ENCODE measurements around the gene SCN9A. TPM values are rescaled to one million over a fixed set of nuclear protein-coding genes. Genes with fewer than 3 reads are reported as not detected.

SCN9A gene
- total RNA-seq, 1 experiment from 2014 or later: 3.4 TPM

DNA sequence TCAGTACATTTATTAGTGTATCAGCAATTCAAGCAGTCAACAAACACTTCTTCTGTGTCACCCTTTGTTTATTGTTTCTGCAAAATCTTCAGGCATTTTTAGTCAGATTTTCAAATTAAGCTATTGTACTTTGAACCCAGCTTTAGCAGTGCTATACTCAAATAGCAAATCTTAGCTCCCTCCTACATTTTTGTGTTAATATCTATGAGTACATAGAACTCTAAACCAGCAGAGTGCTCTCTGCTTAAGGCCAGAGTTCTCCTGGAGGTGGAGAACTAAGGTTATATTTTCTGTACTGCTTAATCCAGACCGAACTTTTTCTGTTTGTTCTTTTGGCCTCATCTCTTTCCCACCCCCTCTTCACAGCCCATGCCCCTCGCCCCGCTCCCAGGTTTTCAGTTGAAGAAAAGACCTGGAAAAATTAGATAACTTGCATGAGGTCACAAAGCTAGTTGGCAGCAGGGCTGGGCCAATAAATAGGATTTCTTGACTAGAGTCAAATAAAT is 218.7 kb downstream of the SCN9A start:
- no peak overlapping the region for H3K4me3 ChIP-seq
- no peak overlapping the region for H3K4me2 ChIP-seq
- no peak for DNase-seq
- TF ChIP-seq CTCF (conservative IDR thresholded peaks at IDR 0.05) (no peak), EZH2 (IDR thresholded peaks at IDR 0.05; ENCODE audit: low read depth) (no peak)
- no peaks in the 10 kb centered on the region for H3K36me3 ChIP-seq (ENCODE audit: low read depth)
- no peaks in the 10 kb centered on the region for H3K9me2 ChIP-seq (ENCODE audit: insufficient read depth)
- no peak overlapping the region for H3K27ac ChIP-seq
- H4K20me1 ChIP-seq (ENCODE audit: insufficient read depth): no peaks in the 10 kb centered on the region
- H3K79me2 ChIP-seq (ENCODE audit: low read depth): no peaks in the 10 kb centered on the region
- no peak overlapping the region for H2AFZ ChIP-seq
- H3K27me3 ChIP-seq (ENCODE audit: insufficient read depth, low read depth): no peaks in the 10 kb centered on the region
- H3F3A ChIP-seq (ENCODE audit: insufficient read depth, low read depth): no peaks in the 10 kb centered on the region
- CTCF ChIA-PET: no interaction called here
- POLR2A ChIA-PET (ENCODE audit: unreplicated experiment): no interaction called here
- H3K9me3 ChIP-seq (ENCODE audit: insufficient read depth, low read depth): no peaks in the 10 kb centered on the region
- intact Hi-C loops (cut with micrococcal nuclease; ENCODE audit: unreplicated experiment): no loop called here
- BruUV-seq (replicated peaks): no TSS peak
- H3K4me1 ChIP-seq (replicated peaks; ENCODE audit: insufficient read depth): no peaks in the 10 kb centered on the region

GRCh38 chr2:166155589-166155988 is 220.2 kb downstream of the SCN9A start:
- BruUV-seq (replicated peaks): no TSS peak
- Histone ChIP-seq H2AFZ (no peak overlapping the region), H3K9me3 (ENCODE audit: insufficient read depth, low read depth) (no peaks in the 10 kb centered on the region), H3K9me2 (ENCODE audit: insufficient read depth) (no peaks in the 10 kb centered on the region), H4K20me1 (ENCODE audit: insufficient read depth) (no peaks in the 10 kb centered on the region), H3K27ac (no peak overlapping the region), H3K27me3 (ENCODE audit: insufficient read depth, low read depth) (no peaks in the 10 kb centered on the region), H3K4me2 (no peak overlapping the region), H3K4me1 (replicated peaks; ENCODE audit: insufficient read depth) (no peaks in the 10 kb centered on the region), H3K79me2 (ENCODE audit: low read depth) (no peaks in the 10 kb centered on the region), H3K36me3 (ENCODE audit: low read depth) (no peaks in the 10 kb centered on the region), H3K4me3 (no peak overlapping the region), H3F3A (ENCODE audit: insufficient read depth, low read depth) (no peaks in the 10 kb centered on the region)
- intact Hi-C loops (cut with micrococcal nuclease; ENCODE audit: unreplicated experiment): no loop called here
- POLR2A ChIA-PET (ENCODE audit: unreplicated experiment): no interaction called here
- TF ChIP-seq EZH2 (IDR thresholded peaks at IDR 0.05; ENCODE audit: low read depth) (no peak), CTCF (conservative IDR thresholded peaks at IDR 0.05) (no peak)
- CTCF ChIA-PET: no interaction called here
- no peak for DNase-seq

DNA sequence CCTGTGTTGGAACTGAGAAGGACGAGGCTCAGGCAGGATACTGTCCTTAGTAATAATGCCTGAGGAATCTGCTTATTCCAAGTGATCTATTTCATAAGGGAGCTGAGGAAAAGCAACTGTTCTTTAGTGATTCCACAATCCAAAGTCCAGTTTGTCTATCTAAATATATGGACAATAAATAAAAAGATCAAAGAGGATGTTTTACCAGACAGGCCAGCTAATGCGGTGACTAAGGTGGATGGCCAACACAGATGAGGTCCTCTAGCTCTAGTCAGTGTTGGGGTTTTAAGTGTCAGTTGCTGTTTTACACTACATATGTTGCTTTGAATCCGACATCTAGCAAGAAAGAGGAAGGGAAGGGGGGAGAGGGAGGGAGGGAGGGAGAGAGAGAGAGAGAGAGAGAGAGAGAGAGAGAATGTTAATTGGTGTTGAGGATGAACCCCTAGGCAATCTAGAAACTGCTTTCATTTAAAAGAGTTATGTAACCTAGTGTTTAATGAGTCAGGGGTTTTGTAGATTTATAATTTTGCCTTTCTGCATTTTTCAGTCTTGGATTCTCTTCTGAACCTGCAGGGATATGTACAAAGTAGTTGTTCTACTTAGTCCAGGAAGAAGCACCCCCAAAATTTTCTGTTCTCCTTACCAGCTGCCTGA is 220.9 kb downstream of the SCN9A start:
- CTCF ChIA-PET: no interaction called here
- Histone ChIP-seq H3K9me3 (ENCODE audit: insufficient read depth, low read depth) (no peaks in the 10 kb centered on the region), H3K27ac (no peak overlapping the region), H4K20me1 (ENCODE audit: insufficient read depth) (no peaks in the 10 kb centered on the region), H3K79me2 (ENCODE audit: low read depth) (no peaks in the 10 kb centered on the region), H2AFZ (no peak overlapping the region), H3K4me2 (no peak overlapping the region), H3K27me3 (ENCODE audit: insufficient read depth, low read depth) (no peaks in the 10 kb centered on the region), H3K9me2 (ENCODE audit: insufficient read depth) (no peaks in the 10 kb centered on the region), H3K4me1 (replicated peaks; ENCODE audit: insufficient read depth) (no peaks in the 10 kb centered on the region), H3K4me3 (no peak overlapping the region), H3F3A (ENCODE audit: insufficient read depth, low read depth) (no peaks in the 10 kb centered on the region), H3K36me3 (ENCODE audit: low read depth) (no peaks in the 10 kb centered on the region)
- intact Hi-C loops (cut with micrococcal nuclease; ENCODE audit: unreplicated experiment): no loop called here
- no peak for DNase-seq
- BruUV-seq (replicated peaks): no TSS peak
- TF ChIP-seq EZH2 (IDR thresholded peaks at IDR 0.05; ENCODE audit: low read depth): no peak
- POLR2A ChIA-PET (ENCODE audit: unreplicated experiment): no interaction called here

DNA sequence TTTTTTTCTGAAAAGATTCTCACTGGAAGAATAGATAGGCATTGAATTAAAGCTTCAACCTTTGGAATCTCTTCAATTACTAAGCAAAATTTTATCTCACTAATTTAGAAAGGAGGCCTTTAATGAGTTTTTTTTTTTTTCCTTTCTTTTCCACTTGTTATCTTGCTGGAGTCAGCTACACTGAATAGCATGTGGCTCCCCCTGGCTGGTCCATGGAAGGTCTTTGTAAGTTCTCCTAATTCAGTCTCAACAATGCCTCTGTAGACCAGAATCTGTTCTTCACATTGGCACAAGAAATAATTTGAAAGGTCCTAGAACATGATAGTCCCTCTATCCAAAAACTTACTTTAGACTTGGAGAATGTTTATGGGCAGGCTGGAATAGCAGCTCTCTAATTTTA is 223.7 kb downstream of the SCN9A start:
- POLR2A ChIA-PET (ENCODE audit: unreplicated experiment): no interaction called here
- DNase-seq: no peak
- Histone ChIP-seq H3K4me1 (replicated peaks; ENCODE audit: insufficient read depth) (no peaks in the 10 kb centered on the region), H3K27me3 (ENCODE audit: insufficient read depth, low read depth) (no peaks in the 10 kb centered on the region), H3K36me3 (ENCODE audit: low read depth) (no peaks in the 10 kb centered on the region), H3K9me2 (ENCODE audit: insufficient read depth) (no peaks in the 10 kb centered on the region), H3K4me2 (no peak overlapping the region), H4K20me1 (ENCODE audit: insufficient read depth) (no peaks in the 10 kb centered on the region), H3F3A (ENCODE audit: insufficient read depth, low read depth) (no peaks in the 10 kb centered on the region), H2AFZ (no peak overlapping the region), H3K9me3 (ENCODE audit: insufficient read depth, low read depth) (no peaks in the 10 kb centered on the region), H3K27ac (no peak overlapping the region), H3K79me2 (ENCODE audit: low read depth) (no peaks in the 10 kb centered on the region), H3K4me3 (no peak overlapping the region)
- CTCF ChIA-PET: no interaction called here
- TF ChIP-seq CTCF (conservative IDR thresholded peaks at IDR 0.05): no peak
- no peak for TF ChIP-seq EZH2 (IDR thresholded peaks at IDR 0.05; ENCODE audit: low read depth)
- no TSS peak for BruUV-seq (replicated peaks)
- intact Hi-C loops (cut with micrococcal nuclease; ENCODE audit: unreplicated experiment): no loop called here

All from PC-9 (cell line).